PC-9 (cell line): ENCODE data around the gene S100B. TPM values are rescaled to one million over a fixed set of nuclear protein-coding genes. Genes with fewer than 3 reads are reported as not detected.

Experiments
- BruUV-seq: library from RNA; stranded (reverse); fragments of 400-500 nt; replicated peaks from 2 replicates; lab custom pipeline; 2021; lab: Mats Ljungman, UMichigan
- CTCF ChIA-PET: fragments of 300-600 bp; sonication (Branson Sonifier 250); formaldehyde crosslinking; loops from one replicate; lab custom pipeline; 2022; ENCODE audit warnings: antibody characterized with exemption; lab: Charles Lee
- POLR2A ChIA-PET: fragments of 300-600 bp; sonication (Branson Sonifier 250); formaldehyde crosslinking; loops from one replicate; lab custom pipeline; 2022; ENCODE audit warnings: antibody characterized with exemption; ENCODE audit not compliant: unreplicated experiment; lab: Charles Lee
- DNase-seq, 2 experiments: peaks; one replicate each; pipeline versions ENCODE4 v3.0.0 to v3.0.0-alpha.2; 2015 to 2022; ENCODE audit warnings: mixed read lengths in 1 of 2
- H2AFZ ChIP-seq: fragments of 200-600 bp; sonication (generic); 2 replicates; pipeline ENCODE4 v1.8.1; 2017; ENCODE audit warnings: antibody characterized with exemption
- H3F3A ChIP-seq: fragments of 200-600 bp; sonication (generic); 2 replicates; pipeline ENCODE4 v1.8.1; 2017; ENCODE audit warnings: antibody characterized with exemption, mild to moderate bottlenecking, low read depth; ENCODE audit not compliant: insufficient read depth
- H3K27ac ChIP-seq: fragments of 200-600 bp; sonication (generic); 2 replicates; pipeline ENCODE4 v1.6.1; 2016; ENCODE audit warnings: mixed run types
- H3K27me3 ChIP-seq: fragments of 200-600 bp; sonication (generic); 2 replicates; pipeline ENCODE4 v1.6.1; 2016; ENCODE audit warnings: low read depth, mixed run types; ENCODE audit not compliant: insufficient read depth
- H3K36me3 ChIP-seq: fragments of 200-600 bp; sonication (generic); 2 replicates; pipeline ENCODE4 v1.6.1; 2016; ENCODE audit warnings: low read depth, mixed run types
- H3K4me1 ChIP-seq: fragments of 200-600 bp; sonication (generic); replicated peaks from 2 replicates; pipeline ENCODE4 v1.6.1; 2016; ENCODE audit warnings: mixed run types; ENCODE audit not compliant: insufficient read depth
- H3K4me2 ChIP-seq: fragments of 200-600 bp; sonication (generic); 2 replicates; pipeline ENCODE4 v1.6.1; 2017; ENCODE audit warnings: mixed run types
- H3K4me3 ChIP-seq: fragments of 200-600 bp; sonication (generic); 2 replicates; pipeline ENCODE4 v1.6.1; 2016; ENCODE audit warnings: mixed run types
- H3K79me2 ChIP-seq: fragments of 200-600 bp; sonication (generic); 2 replicates; pipeline ENCODE4 v1.6.1; 2017; ENCODE audit warnings: low read depth, mixed run types
- H3K9me2 ChIP-seq: fragments of 200-600 bp; sonication (generic); 2 replicates; pipeline ENCODE4 v1.8.1; 2017; ENCODE audit warnings: mild to moderate bottlenecking; ENCODE audit not compliant: insufficient read depth
- H3K9me3 ChIP-seq: fragments of 200-600 bp; sonication (generic); 2 replicates; pipeline ENCODE4 v1.8.1; 2016; ENCODE audit warnings: low read depth; ENCODE audit not compliant: insufficient read depth
- H4K20me1 ChIP-seq: fragments of 200-600 bp; sonication (generic); 2 replicates; pipeline ENCODE4 v1.8.1; 2017; ENCODE audit not compliant: insufficient read depth
- CTCF ChIP-seq: fragments of 200-600 bp; sonication (generic); conservative IDR thresholded peaks from 2 replicates; pipeline ENCODE4 v1.6.1; 2017; ENCODE audit warnings: mixed run types, antibody characterized with exemption, mild to moderate bottlenecking, moderate library complexity
- EZH2 ChIP-seq: fragments of 200-600 bp; sonication (generic); IDR thresholded peaks from 2 replicates; pipeline ENCODE4 v1.8.0; 2017; ENCODE audit warnings: antibody characterized with exemption, low read depth
- intact Hi-C: fragments of 100-400 bp; cut with micrococcal nuclease; formaldehyde crosslinking; loops from one replicate; pipeline ENCODE4 v1.10.0; 2022; ENCODE audit not compliant: unreplicated experiment
- total RNA-seq: library from RNA; stranded (reverse); gene quantifications from 2 replicates; pipeline ENCODE4 v1.2.3, GENCODE V29; 2021

Gene S100B
- total RNA-seq, 1 experiment from 2014 or later, result not detected

- intact Hi-C loops, result no loop called here
- H3K4me3 ChIP-seq, result no peak overlapping the region
- no peaks in the 10 kb centered on the region for H3K9me3 ChIP-seq
- H3K9me2 ChIP-seq, result no peaks in the 10 kb centered on the region
- H3K4me1 ChIP-seq, result no peaks in the 10 kb centered on the region
- H3K4me2 ChIP-seq, result no peak overlapping the region
- H3K27me3 ChIP-seq, result no peaks in the 10 kb centered on the region; the same call in 1 of the 2 replicates
- no peak for TF ChIP-seq CTCF
- no peak for TF ChIP-seq EZH2
- H2AFZ ChIP-seq, result no peak overlapping the region
- BruUV-seq, result no TSS peak
- H3K36me3 ChIP-seq, result no peaks in the 10 kb centered on the region
- ChIA-PET CTCF (no interaction called here), POLR2A (no interaction called here)
- no peaks in the 10 kb centered on the region for H4K20me1 ChIP-seq
- no peaks in the 10 kb centered on the region for H3F3A ChIP-seq
- no peak for DNase-seq
- no peak overlapping the region for H3K27ac ChIP-seq
- no peaks in the 10 kb centered on the region for H3K79me2 ChIP-seq
Observed at GRCh38 chr21:46597896-46598343, 7.0 kb downstream of the S100B start.

- ChIA-PET POLR2A (no interaction called here), CTCF (no interaction called here)
- no peaks in the 10 kb centered on the region for H3F3A ChIP-seq
- H3K9me3 ChIP-seq, result no peaks in the 10 kb centered on the region
- intact Hi-C loops, result no loop called here
- no peaks in the 10 kb centered on the region for H3K79me2 ChIP-seq
- no peak for DNase-seq
- H3K9me2 ChIP-seq, result no peaks in the 10 kb centered on the region
- TF ChIP-seq CTCF (no peak), EZH2 (no peak)
- H3K27ac ChIP-seq, result no peak overlapping the region
- H2AFZ ChIP-seq, result no peak overlapping the region
- no peaks in the 10 kb centered on the region for H4K20me1 ChIP-seq
- no peaks in the 10 kb centered on the region for H3K4me1 ChIP-seq
- H3K4me2 ChIP-seq, result no peak overlapping the region
- no peaks in the 10 kb centered on the region; the same call in 1 of the 2 replicates for H3K27me3 ChIP-seq
- no peak overlapping the region for H3K4me3 ChIP-seq
- no peaks in the 10 kb centered on the region for H3K36me3 ChIP-seq
- no TSS peak for BruUV-seq
Observed at GRCh38 chr21:46597031-46597430, 7.9 kb downstream of the S100B start.

- no peaks in the 10 kb centered on the region for H3K4me1 ChIP-seq
- no peak overlapping the region for H2AFZ ChIP-seq
- no peaks in the 10 kb centered on the region for H4K20me1 ChIP-seq
- no peaks in the 10 kb centered on the region for H3F3A ChIP-seq
- no peak for DNase-seq
- no peak overlapping the region for H3K27ac ChIP-seq
- ChIA-PET CTCF (no interaction called here), POLR2A (no interaction called here)
- no peaks in the 10 kb centered on the region for H3K9me3 ChIP-seq
- no peak overlapping the region for H3K4me2 ChIP-seq
- H3K36me3 ChIP-seq, result no peaks in the 10 kb centered on the region
- no peaks in the 10 kb centered on the region for H3K27me3 ChIP-seq
- TF ChIP-seq EZH2, result no peak
- no peak for TF ChIP-seq CTCF
- no peak overlapping the region for H3K4me3 ChIP-seq
- H3K79me2 ChIP-seq, result no peaks in the 10 kb centered on the region
- intact Hi-C loops, result no loop called here
- H3K9me2 ChIP-seq, result no peaks in the 10 kb centered on the region
- no TSS peak for BruUV-seq
Observed at GRCh38 chr21:46596201-46596600, 8.7 kb downstream of the S100B start.
